ENCODE results near the gene CSH1. TPM values are rescaled to one million over a fixed set of nuclear protein-coding genes. Genes with fewer than 3 reads are reported as not detected.

CSH1 gene
- total RNA-seq, 1 experiment from 2014 or later = not detected

DNA sequence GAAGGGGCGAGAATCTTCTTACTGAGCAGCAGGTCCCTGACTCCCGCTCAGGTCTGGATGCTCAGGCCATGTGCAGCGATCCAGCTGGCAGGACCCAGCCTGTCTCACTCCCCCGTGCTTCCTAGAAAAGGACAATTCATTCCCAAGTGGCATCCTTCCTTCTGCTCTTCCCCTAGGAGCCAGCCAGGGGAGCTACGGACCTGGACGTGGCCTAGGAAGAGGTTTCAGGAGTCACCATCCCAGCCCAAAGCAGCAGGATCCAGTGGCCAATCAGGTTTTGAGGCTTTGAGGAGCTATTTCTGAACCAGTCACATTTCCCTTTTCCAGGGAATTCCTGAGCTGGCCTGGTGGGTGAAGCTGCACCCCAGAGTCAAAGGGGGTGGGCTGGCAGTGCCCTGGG lies 43.5 kb upstream of the CSH1 start:
- Histone ChIP-seq H3K27ac (ENCODE audit: insufficient read length, low read depth, low read length) (no peak overlapping the region), H3K9ac (ENCODE audit: extremely low read depth, insufficient read length, low read length) (no peak overlapping the region), H2BK15ac (ENCODE audit: low read depth, low read length) (no peak overlapping the region), H3K14ac (ENCODE audit: insufficient read depth, low read length) (no peak overlapping the region), H3K79me2 (ENCODE audit: insufficient read depth, low read length) (no peaks in the 10 kb centered on the region), H3K23ac (ENCODE audit: insufficient read length, low read depth, low read length) (no peak overlapping the region), H3K4me1 (ENCODE audit: insufficient read depth, low read length) (no peaks in the 10 kb centered on the region), H2BK120ac (ENCODE audit: low read depth, low read length, poor library complexity, severe bottlenecking) (no peak overlapping the region), H3K23me2 (ENCODE audit: insufficient read length, low read depth, low read length, poor library complexity, severe bottlenecking) (no peaks in the 10 kb centered on the region), H2AFZ (ENCODE audit: low read length) (no peak overlapping the region), H3K18ac (ENCODE audit: insufficient read length, low read depth, low read length) (no peak overlapping the region), H4K5ac (ENCODE audit: insufficient read length, low read depth, low read length) (no peak overlapping the region), H2BK20ac (ENCODE audit: low read depth, low read length, poor library complexity, severe bottlenecking) (no peak overlapping the region), H3K56ac (ENCODE audit: insufficient read length, low read depth, low read length) (no peak overlapping the region), H3K4me2 (ENCODE audit: insufficient read depth, insufficient read length, low read length) (no peak overlapping the region), H3K4ac (ENCODE audit: low read depth, low read length) (no peak overlapping the region), H2BK12ac (ENCODE audit: insufficient read length, low read depth, low read length) (no peak overlapping the region), H3K9me3 (ENCODE audit: control insufficient read depth, low read depth, low read length) (no peaks in the 10 kb centered on the region), H3K27me3 (ENCODE audit: insufficient read depth, low read length) (no peaks in the 10 kb centered on the region), H2BK5ac (ENCODE audit: insufficient read length, low read length) (no peak overlapping the region), H4K91ac (ENCODE audit: insufficient read length, low read depth, low read length) (no peak overlapping the region), H4K8ac (replicated peaks; ENCODE audit: insufficient read length, low read depth, low read length) (no peak overlapping the region), H3K79me1 (ENCODE audit: insufficient read depth, low read depth, low read length, poor library complexity, severe bottlenecking) (no peaks in the 10 kb centered on the region), H4K20me1 (ENCODE audit: control insufficient read depth, insufficient read depth, insufficient read length) (no peaks in the 10 kb centered on the region), H3T11ph (ENCODE audit: low read length) (no peak overlapping the region), H2AK5ac (ENCODE audit: insufficient read length, low read length) (no peak overlapping the region)
- DNase-seq = no peak
- no peaks in the 10 kb centered on the region for H3K9me3 Mint-ChIP-seq
- TF ChIP-seq, protein P1, sequence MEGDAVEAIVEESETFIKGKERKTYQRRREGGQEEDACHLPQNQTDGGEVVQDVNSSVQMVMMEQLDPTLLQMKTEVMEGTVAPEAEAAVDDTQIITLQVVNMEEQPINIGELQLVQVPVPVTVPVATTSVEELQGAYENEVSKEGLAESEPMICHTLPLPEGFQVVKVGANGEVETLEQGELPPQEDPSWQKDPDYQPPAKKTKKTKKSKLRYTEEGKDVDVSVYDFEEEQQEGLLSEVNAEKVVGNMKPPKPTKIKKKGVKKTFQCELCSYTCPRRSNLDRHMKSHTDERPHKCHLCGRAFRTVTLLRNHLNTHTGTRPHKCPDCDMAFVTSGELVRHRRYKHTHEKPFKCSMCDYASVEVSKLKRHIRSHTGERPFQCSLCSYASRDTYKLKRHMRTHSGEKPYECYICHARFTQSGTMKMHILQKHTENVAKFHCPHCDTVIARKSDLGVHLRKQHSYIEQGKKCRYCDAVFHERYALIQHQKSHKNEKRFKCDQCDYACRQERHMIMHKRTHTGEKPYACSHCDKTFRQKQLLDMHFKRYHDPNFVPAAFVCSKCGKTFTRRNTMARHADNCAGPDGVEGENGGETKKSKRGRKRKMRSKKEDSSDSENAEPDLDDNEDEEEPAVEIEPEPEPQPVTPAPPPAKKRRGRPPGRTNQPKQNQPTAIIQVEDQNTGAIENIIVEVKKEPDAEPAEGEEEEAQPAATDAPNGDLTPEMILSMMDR (conservative IDR thresholded peaks at IDR 0.05) = no peak
- no peak overlapping the region for H3K4me3 Mint-ChIP-seq
- H3K27me3 Mint-ChIP-seq (ENCODE audit: low read depth) = peaks cover 3% of the 10 kb centered on the region
- H3K36me3 Mint-ChIP-seq (ENCODE audit: insufficient read depth in 1 of 3, low read depth in 3 of 3) = peaks cover 9 to 26% (median 11%) of the 10 kb centered on the region in 3 experiments; a peak in 6 of 7 replicates
- H3K4me1 Mint-ChIP-seq = peaks cover 6 to 17% of the 10 kb centered on the region in 2 experiments
- WGBS (ENCODE audit: extremely low coverage, insufficient read length, low lambda C conversion rate) = no CpG with 5 or more reads among the region's 6 CpGs
- peak overlapping the region; percentile 3 to 87 (median 38); a peak in 4 of 7 replicates for H3K27ac Mint-ChIP-seq
